C4-2B (cell line): ENCODE results near the gene STAT5B.

ENCODE experiments used
- CTCF ChIP-seq: fragments of 450-650 bp; conservative IDR thresholded peaks from 2 replicates; pipeline ENCODE4 v1.5.1; 2017; ENCODE audit warnings: mild to moderate bottlenecking
- ZFX ChIP-seq: fragments of 450-650 bp; IDR thresholded peaks from 2 replicates; pipeline ENCODE4 v1.6.1; 2017

DNA sequence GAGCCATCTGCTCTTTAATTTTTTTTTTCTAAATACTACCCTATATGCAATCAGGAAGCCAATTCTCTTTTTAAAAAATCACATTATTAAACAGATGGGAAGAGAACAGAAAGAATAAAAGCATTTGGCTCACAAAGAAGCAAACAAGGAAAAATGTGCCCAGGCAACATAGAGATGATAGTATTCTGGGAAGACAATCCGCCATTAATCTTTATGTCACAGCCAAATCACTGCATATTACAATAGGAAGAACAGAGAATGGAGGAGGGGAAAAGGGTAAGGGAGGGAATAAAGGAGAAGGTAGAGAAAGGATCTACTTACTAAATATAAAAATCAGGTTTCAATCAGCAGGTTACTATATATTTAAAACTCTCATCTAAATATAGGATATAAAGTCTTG, 34.3 kb downstream of the STAT5B start:
- TF ChIP-seq CTCF, result no peak
- no peak for TF ChIP-seq ZFX
